HG03066 (cell line): ENCODE results near the gene ERF.

Experiments used
- ATAC-seq: cut with Tn5 transposase; IDR thresholded peaks from one replicate; pipeline ENCODE4 v1.9.1; 2021; ENCODE audit warnings: low read depth; ENCODE audit not compliant: unreplicated experiment

Gene ERF

GRCh38 chr19:42255766-42256745 lies 1.1 kb upstream of the ERF start:
- ATAC-seq = no peak

- no peak for ATAC-seq
Observed at GRCh38 chr19:42254089-42254849, 659 bp downstream of the ERF start.

GRCh38 chr19:42253245-42254088 lies 1.5 kb downstream of the ERF start:
- ATAC-seq = no peak

GRCh38 chr19:42252365-42253244 lies 2.3 kb downstream of the ERF start:
- ATAC-seq = no peak

GRCh38 chr19:42251572-42252358 lies 3.2 kb downstream of the ERF start:
- no peak for ATAC-seq

- ATAC-seq = no peak
Observed at GRCh38 chr19:42250666-42251531, 4.0 kb downstream of the ERF start.

- ATAC-seq = no peak
Observed at GRCh38 chr19:42250183-42250665, 4.7 kb downstream of the ERF start.

GRCh38 chr19:42249769-42250168 lies 5.2 kb downstream of the ERF start:
- no peak for ATAC-seq

GRCh38 chr19:42249149-42249750 lies 5.7 kb downstream of the ERF start:
- no peak for ATAC-seq

- ATAC-seq = no peak
Observed at GRCh38 chr19:42248270-42249148, 6.4 kb downstream of the ERF start.

- no peak for ATAC-seq
Observed at GRCh38 chr19:42247640-42248199, 7.2 kb downstream of the ERF start.

- ATAC-seq = no peak
Observed at GRCh38 chr19:42246922-42247639, 7.8 kb downstream of the ERF start.

- no peak for ATAC-seq
Observed at GRCh38 chr19:42246143-42246921, 8.6 kb downstream of the ERF start.

- no peak for ATAC-seq
Observed at GRCh38 chr19:42245231-42245630, 9.7 kb downstream of the ERF start.
